UCSD-AML1 (cell line): ENCODE results near the gene CPN2.

Experiments used
- DNase-seq: peaks from one replicate; lab custom pipeline; 2025; ENCODE audit not compliant: unreplicated experiment; lab: John Stamatoyannopoulos, UW

CPN2 gene

DNA sequence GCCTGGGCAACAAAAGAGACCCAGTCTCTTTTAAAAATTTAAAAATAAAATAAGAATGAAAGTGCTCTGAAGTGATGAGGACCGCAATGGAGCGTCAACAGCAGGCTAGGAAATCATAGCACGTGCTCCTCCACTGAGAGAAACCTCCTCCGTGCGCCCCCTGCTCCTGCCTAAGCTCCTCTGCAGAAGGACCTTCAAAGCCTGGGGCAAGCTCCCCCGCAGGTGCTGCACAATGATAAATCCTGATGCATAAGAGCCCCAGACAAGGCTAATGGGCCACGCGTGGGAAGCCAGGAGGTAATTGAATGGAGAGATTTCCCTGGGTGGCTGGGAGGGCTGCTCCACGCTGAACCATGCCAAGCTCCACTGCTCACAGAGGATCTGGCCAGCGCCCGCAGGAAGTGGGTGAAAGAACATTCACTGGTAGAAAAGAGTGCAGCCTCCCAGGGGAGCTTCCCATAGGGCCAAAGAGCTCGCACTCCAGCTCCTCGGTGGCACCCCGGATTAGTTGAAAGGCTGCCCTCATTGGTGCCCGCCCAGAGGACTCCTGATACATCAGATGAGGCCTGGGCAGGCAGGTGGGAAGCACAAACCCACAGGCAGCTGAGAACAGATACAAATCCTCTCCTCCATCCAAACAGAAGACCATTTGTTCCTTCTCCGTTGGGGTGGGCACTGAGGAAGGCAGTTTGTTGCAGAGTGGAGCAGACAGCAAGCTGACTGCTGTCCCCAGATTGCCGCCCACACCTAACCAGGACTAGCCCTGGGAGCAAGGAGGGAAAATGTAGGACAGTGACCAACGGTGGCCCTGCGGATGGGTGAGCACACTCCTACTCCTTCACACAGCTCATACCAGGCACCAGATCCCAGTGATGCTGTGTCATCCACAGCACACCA lies 52.5 kb downstream of the CPN2 start:
- no peak for DNase-seq

GRCh38 chr3:194296454-194297263 lies 54.5 kb downstream of the CPN2 start:
- no peak for DNase-seq

GRCh38 chr3:194294895-194295214 lies 56.3 kb downstream of the CPN2 start:
- no peak for DNase-seq

- no peak for DNase-seq
Measured at GRCh38 chr3:194294199-194294894, 56.8 kb downstream of the CPN2 start.

DNA sequence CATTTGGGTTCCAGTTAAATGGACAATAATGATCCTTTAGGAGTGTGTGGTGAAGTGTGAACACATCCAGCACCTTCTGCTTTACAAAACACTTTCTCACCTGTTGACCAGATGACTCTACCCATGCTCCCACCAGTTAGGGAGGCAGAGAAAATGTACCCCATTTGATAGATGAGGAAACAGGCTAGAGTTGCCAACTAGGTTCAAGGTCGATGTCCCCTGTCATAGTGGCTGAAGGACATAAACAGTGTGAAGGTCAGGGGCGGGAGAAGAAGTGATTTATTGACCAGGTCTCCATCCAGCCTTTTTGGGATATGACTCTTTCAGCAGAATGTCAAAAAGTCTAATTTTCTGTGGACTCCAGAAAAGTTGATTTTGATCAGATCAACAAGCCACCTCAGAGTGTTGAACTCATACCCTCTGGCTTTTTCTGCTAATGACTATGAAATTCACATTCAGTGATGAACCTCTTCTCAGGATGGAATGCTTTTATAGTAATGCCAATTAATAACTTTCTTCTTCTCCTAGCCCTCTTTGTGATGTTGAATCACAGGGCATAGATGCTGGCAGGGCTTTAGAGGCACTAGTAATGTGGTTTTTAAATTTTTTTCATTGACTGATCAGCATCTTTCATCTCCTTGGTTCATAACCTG lies 57.5 kb downstream of the CPN2 start:
- no peak for DNase-seq

- DNase-seq: no peak
Measured at GRCh38 chr3:194292331-194292730, 58.8 kb downstream of the CPN2 start.
